IMR-90 (cell line): ENCODE measurements around the gene AP2B1. TPM values are rescaled to one million over a fixed set of nuclear protein-coding genes. Genes with fewer than 3 reads are reported as not detected.

ENCODE experiments used
- ATAC-seq: fragments of 200-7000 bp; cut with Tn5 transposase; 2 replicates; pipeline ENCODE4 v1.9.1; 2020; ENCODE audit warnings: low read depth, mild to moderate bottlenecking, moderate library complexity
- BruUV-seq: library from RNA; stranded (reverse); fragments of 400-500 nt; replicated peaks from 2 replicates; lab custom pipeline; 2021; lab: Mats Ljungman, UMichigan
- CTCF ChIA-PET: fragments of 300-600 bp; formaldehyde crosslinking; extraction: SDS; loops from one replicate; lab custom pipeline; 2021; ENCODE audit warnings: antibody characterized with exemption; lab: Yijun Ruan, JAX
- POLR2A ChIA-PET: fragments of 300-600 bp; sonication (Branson Sonifier 250); formaldehyde crosslinking; loops from one replicate; lab custom pipeline; 2022; ENCODE audit warnings: antibody characterized with exemption; ENCODE audit not compliant: unreplicated experiment; lab: Charles Lee
- DNase-seq: peaks from one replicate; pipeline ENCODE4 v3.0.0; 2013
- H2AFZ ChIP-seq: replicated peaks from 2 replicates; pipeline ENCODE3; 2013; ENCODE audit warnings: low read length, mild to moderate bottlenecking; ENCODE audit not compliant: poor library complexity
- H2AK5ac ChIP-seq: 2 replicates; pipeline ENCODE4 v1.6.1; 2013; ENCODE audit warnings: low read depth, low read length, inconsistent platforms
- H2AK9ac ChIP-seq: replicated peaks from 2 replicates; pipeline ENCODE3; 2013; ENCODE audit warnings: mild to moderate bottlenecking, low read depth, low read length, moderate library complexity; ENCODE audit not compliant: poor library complexity
- H2BK120ac ChIP-seq: 2 replicates; pipeline ENCODE4 v1.6.1; 2013; ENCODE audit warnings: low read depth, low read length, inconsistent platforms
- H2BK15ac ChIP-seq: 3 replicates; pipeline ENCODE4 v1.6.1; 2013; ENCODE audit warnings: low read depth, low read length, inconsistent platforms
- H2BK20ac ChIP-seq: 2 replicates; pipeline ENCODE4 v1.6.1; 2013; ENCODE audit warnings: low read depth, mild to moderate bottlenecking, inconsistent platforms, low read length, moderate library complexity
- H2BK5ac ChIP-seq: 2 replicates; pipeline ENCODE4 v1.6.1; 2013; ENCODE audit warnings: mild to moderate bottlenecking, low read depth, low read length, inconsistent platforms; ENCODE audit not compliant: poor library complexity, severe bottlenecking
- H3K14ac ChIP-seq: replicated peaks from 2 replicates; pipeline ENCODE4 v1.6.1; 2013; ENCODE audit warnings: low read depth, low read length, inconsistent platforms
- H3K18ac ChIP-seq: 2 replicates; pipeline ENCODE4 v1.6.1; 2013; ENCODE audit warnings: low read depth, low read length, control low read depth
- H3K23ac ChIP-seq: 2 replicates; pipeline ENCODE4 v1.6.1; 2013; ENCODE audit warnings: low read depth, low read length, inconsistent platforms
- H3K27ac ChIP-seq: 2 replicates; pipeline ENCODE4 v1.5.1; 2013; ENCODE audit warnings: mild to moderate bottlenecking, control low read depth, low read length; ENCODE audit not compliant: insufficient read depth
- H3K27me3 ChIP-seq: 2 replicates; pipeline ENCODE4 v1.6.1; 2013; ENCODE audit warnings: low read length; ENCODE audit not compliant: control insufficient read depth, insufficient read depth
- H3K36me3 ChIP-seq: 2 replicates; pipeline ENCODE4 v1.6.1; 2013; ENCODE audit warnings: low read length, mixed read lengths; ENCODE audit not compliant: control insufficient read depth, insufficient read depth
- H3K4ac ChIP-seq: 2 replicates; pipeline ENCODE4 v1.6.1; 2013; ENCODE audit warnings: low read depth, low read length, inconsistent platforms
- H3K4me1 ChIP-seq: 2 replicates; pipeline ENCODE4 v1.6.1; 2013; ENCODE audit warnings: low read length, mixed read lengths; ENCODE audit not compliant: control insufficient read depth, insufficient read depth
- H3K4me2 ChIP-seq: 2 replicates; pipeline ENCODE4 v1.6.1; 2013; ENCODE audit warnings: low read depth, mild to moderate bottlenecking, control low read depth, low read length, moderate library complexity
- H3K4me3 ChIP-seq: 2 replicates; pipeline ENCODE4 v1.5.1; 2013; ENCODE audit warnings: low read depth, mild to moderate bottlenecking, control low read depth, low read length, moderate library complexity; ENCODE audit not compliant: insufficient read depth
- H3K56ac ChIP-seq: 2 replicates; pipeline ENCODE4 v1.6.1; 2013; ENCODE audit warnings: low read length, inconsistent platforms; ENCODE audit not compliant: insufficient read depth; ENCODE audit errors: extremely low read depth
- H3K79me1 ChIP-seq, 2 experiments: 2 replicates each; pipeline ENCODE4 v1.6.1; 2013; ENCODE audit warnings: low read length in 2 of 2, inconsistent platforms in 1 of 2, low read depth in 1 of 2
- H3K9ac ChIP-seq: 2 replicates; pipeline ENCODE4 v1.6.1; 2013; ENCODE audit warnings: low read depth, low read length, control low read depth
- H3K9me1 ChIP-seq: 2 replicates; pipeline ENCODE4 v1.6.1; 2013; ENCODE audit warnings: low read length, inconsistent platforms; ENCODE audit not compliant: insufficient read depth
- H3K9me3 ChIP-seq: 2 replicates; pipeline ENCODE4 v1.6.1; 2013; ENCODE audit warnings: low read length; ENCODE audit not compliant: control insufficient read depth, insufficient read depth
- H4K20me1 ChIP-seq: 2 replicates; pipeline ENCODE4 v1.6.1; 2013; ENCODE audit warnings: low read length, inconsistent platforms; ENCODE audit not compliant: insufficient read depth
- H4K5ac ChIP-seq: 2 replicates; pipeline ENCODE4 v1.6.1; 2013; ENCODE audit warnings: mild to moderate bottlenecking, low read depth, low read length, control low read depth
- H4K8ac ChIP-seq, 2 experiments: 2 replicates each; pipeline ENCODE4 v1.6.1; 2013; ENCODE audit warnings: low read depth in 2 of 2, low read length in 2 of 2, control low read depth in 1 of 2, inconsistent platforms in 1 of 2
- H4K91ac ChIP-seq: 2 replicates; pipeline ENCODE4 v1.6.1; 2013; ENCODE audit warnings: low read depth, low read length, inconsistent platforms; ENCODE audit not compliant: insufficient read depth
- MAFK ChIP-seq: IDR thresholded peaks from 2 replicates; pipeline ENCODE4 v1.6.1; 2012; ENCODE audit warnings: low read depth, low read length, improper control_type of control experiment
- MAZ ChIP-seq: IDR thresholded peaks from 2 replicates; pipeline ENCODE4 v1.6.1; 2012; ENCODE audit warnings: low read depth, mild to moderate bottlenecking, low read length, improper control_type of control experiment, moderate library complexity, borderline replicate concordance
- MXI1 ChIP-seq: IDR thresholded peaks from 2 replicates; pipeline ENCODE4 v1.6.1; 2012; ENCODE audit warnings: low read depth, mild to moderate bottlenecking, low read length, moderate library complexity, borderline replicate concordance
- NFE2L2 ChIP-seq: fragments of 150-350 bp; IDR thresholded peaks from 2 replicates; pipeline ENCODE4 v1.6.1; 2016; ENCODE audit warnings: low read depth, mild to moderate bottlenecking, low read length
- POLR2A ChIP-seq: IDR thresholded peaks from 2 replicates; pipeline ENCODE4 v1.6.1; 2012; ENCODE audit warnings: mild to moderate bottlenecking, low read depth, low read length
- RAD21 ChIP-seq: IDR thresholded peaks from 2 replicates; pipeline ENCODE4 v1.6.1; 2012; ENCODE audit warnings: low read length, improper control_type of control experiment
- RCOR1 ChIP-seq: IDR thresholded peaks from 2 replicates; pipeline ENCODE4 v1.6.1; 2012; ENCODE audit warnings: mild to moderate bottlenecking, low read length, improper control_type of control experiment; ENCODE audit not compliant: insufficient replicate concordance
- SMC3 ChIP-seq: fragments of 150-350 bp; IDR thresholded peaks from 2 replicates; pipeline ENCODE4 v1.6.1; 2016; ENCODE audit warnings: low read depth, mild to moderate bottlenecking, antibody characterized with exemption, low read length, moderate library complexity
- WGBS, 2 experiments: methylation state at CpG; one replicate each; pipeline versions ENCODE4 v1.1.5 to v1.1.7; 2013; ENCODE audit warnings: missing lambda C conversion rate in 2 of 2; ENCODE audit not compliant: insufficient read length in 1 of 2; ENCODE audit errors: extremely low coverage in 2 of 2; 5-methylcytosine and 5-hydroxymethylcytosine counted together
- dilution Hi-C: fragments of 300-500 bp; cut with HindIII; formaldehyde crosslinking; loops from one replicate; pipeline ENCODE4 v1.14.3; 2018; ENCODE audit warnings: low sequenced_read_pairs; ENCODE audit not compliant: unreplicated experiment
- in situ Hi-C: fragments of 300-500 bp; cut with MboI; formaldehyde crosslinking; loops from 3 replicates; pipeline ENCODE4 v1.14.3; 2019; ENCODE audit warnings: low sequenced_read_pairs, inconsistent platforms, mixed read lengths
- intact Hi-C: fragments of 100-400 bp; cut with micrococcal nuclease; formaldehyde crosslinking; loops from 2 replicates; pipeline ENCODE4 v1.10.0; 2022
- polyA plus RNA-seq, 3 experiments: library from polyadenylated mRNA; depleted of rRNA; stranded (reverse); fragments of >200 nt; gene quantifications; 2 replicates each; pipeline ENCODE4 v1.2.3, GENCODE V29; 2012; ENCODE audit warnings: low replicate concordance in 1 of 3
- total RNA-seq: library from RNA; depleted of rRNA; stranded (reverse); fragments of >200 nt; gene quantifications from 2 replicates; pipeline ENCODE4 v1.2.3, GENCODE V29; 2012

Gene AP2B1
- total and polyA plus RNA-seq, 2 of the 4 experiments (the other 2 are of a cell fraction), result 102 to 125 TPM

DNA sequence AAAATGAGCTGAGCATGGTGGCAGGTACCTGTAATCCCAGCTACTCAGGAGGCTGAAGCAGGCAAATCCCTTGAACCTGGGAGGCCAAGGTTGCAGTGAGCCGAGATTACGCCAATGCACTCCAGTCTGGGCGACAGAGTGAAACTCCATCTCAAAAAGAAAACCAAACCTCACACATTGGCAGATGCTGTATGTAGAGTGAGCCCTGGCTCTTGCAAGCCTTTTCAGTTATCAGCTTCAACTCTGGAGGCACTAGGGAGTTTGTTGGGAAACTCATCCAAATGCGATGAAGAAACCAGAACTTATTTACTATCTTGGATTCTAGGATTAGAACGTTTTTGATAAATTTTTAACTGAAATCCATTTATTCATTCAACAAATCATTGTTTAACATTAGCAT lies 87.4 kb downstream of the AP2B1 start:
- no peaks in the 10 kb centered on the region for H3K9me1 ChIP-seq
- DNase-seq, result no peak
- peaks cover 13 to 22% of the 10 kb centered on the region in 2 experiments; a peak in 3 of 4 replicates for H3K79me1 ChIP-seq
- no peak overlapping the region for H2BK15ac ChIP-seq
- H3K4me2 ChIP-seq, result no peak overlapping the region
- no peak overlapping the region for H3K18ac ChIP-seq
- TF ChIP-seq RCOR1 (no peak), POLR2A (no peak), SMC3 (no peak), NFE2L2 (no peak), MXI1 (no peak), MAFK (no peak), MAZ (no peak), RAD21 (no peak)
- H2AFZ ChIP-seq, result no peak overlapping the region
- peaks cover 24% of the 10 kb centered on the region for H3K36me3 ChIP-seq
- no peak overlapping the region for H4K5ac ChIP-seq
- no peak overlapping the region for H4K8ac ChIP-seq
- no peak overlapping the region for H3K4me3 ChIP-seq
- no peak overlapping the region for H3K4ac ChIP-seq
- H2AK9ac ChIP-seq, result no peak overlapping the region
- H4K91ac ChIP-seq, result no peak overlapping the region
- dilution Hi-C loops (no loop called here), in situ Hi-C loops (no loop called here), intact Hi-C loops (no loop called here)
- no peaks in the 10 kb centered on the region for H3K27me3 ChIP-seq
- H2BK120ac ChIP-seq, result no peak overlapping the region
- no peaks in the 10 kb centered on the region for H3K4me1 ChIP-seq
- no peak overlapping the region for H2AK5ac ChIP-seq
- H3K9ac ChIP-seq, result no peak overlapping the region
- no peaks in the 10 kb centered on the region for H4K20me1 ChIP-seq
- POLR2A ChIA-PET, result no interaction called here
- H3K56ac ChIP-seq, result no peak overlapping the region
- H3K27ac ChIP-seq, result no peak overlapping the region
- no CpG with 5 or more reads among the region's 5 CpGs for WGBS, 2 experiments
- ATAC-seq, result no peak
- no peak overlapping the region for H2BK20ac ChIP-seq
- no peak overlapping the region for H3K14ac ChIP-seq
- CTCF ChIA-PET, result no interaction called here
- H3K23ac ChIP-seq, result no peak overlapping the region
- no peak overlapping the region for H2BK5ac ChIP-seq
- H3K9me3 ChIP-seq, result no peaks in the 10 kb centered on the region
- no TSS peak for BruUV-seq
